HCT116 (cell line): Measurements from ENCODE around the gene PSRC1. TPM values are rescaled to one million over a fixed set of nuclear protein-coding genes. Genes with fewer than 3 reads are reported as not detected.
A peak's percentile ranks its signal among the peaks of the same experiment; 100 is the strongest.

ENCODE experiments used
- ATAC-seq: fragments of 200-7000 bp; cut with Tn5 transposase; 2 replicates; pipeline ENCODE4 v1.9.1; 2020; ENCODE audit warnings: mild to moderate bottlenecking, moderate library complexity
- BruUV-seq: library from RNA; stranded (reverse); fragments of 400-500 nt; replicated peaks from 2 replicates; lab custom pipeline; 2021; lab: Mats Ljungman, UMichigan
- CTCF ChIA-PET: fragments of 300-600 bp; sonication (Branson Sonifier 250); formaldehyde crosslinking; loops from one replicate; lab custom pipeline; 2021; ENCODE audit warnings: antibody characterized with exemption; lab: Charles Lee
- POLR2A ChIA-PET: fragments of 300-600, 350-600 bp; sonication (Branson Sonifier 250); formaldehyde crosslinking; loops from one replicate; lab custom pipeline; 2021; ENCODE audit warnings: antibody characterized with exemption; lab: Charles Lee
- RAD21 ChIA-PET, 2 experiments: fragments of 300-600 bp; sonication (Branson Sonifier 250); formaldehyde crosslinking; loops; one replicate each; lab custom pipeline; 2023; ENCODE audit warnings: low total read pairs in 2 of 2; ENCODE audit not compliant: uncharacterized antibody in 2 of 2, unreplicated experiment in 2 of 2, low non-redundant PET in 1 of 2; lab: Charles Lee
- DNase-seq: peaks from one replicate; pipeline ENCODE4 v3.0.0-alpha.2; 2010; ENCODE audit warnings: low read depth, low spot score
- H2AFZ ChIP-seq: fragments of 200-600 bp; shearing (Covaris generic), sonication (generic); 2 replicates; pipeline ENCODE4 v1.6.1; 2017; ENCODE audit warnings: low read depth, mixed run types, mixed read lengths, antibody characterized with exemption, low read length; ENCODE audit not compliant: poor library complexity, severe bottlenecking
- H3K27ac ChIP-seq: 2 replicates; pipeline ENCODE4 v1.5.1; 2012; ENCODE audit warnings: low read depth, low read length
- H3K27me3 ChIP-seq: fragments of 200-600 bp; sonication (generic); 2 replicates; pipeline ENCODE4 v1.6.1; 2016; ENCODE audit warnings: mixed run types, low read length, mixed read lengths; ENCODE audit not compliant: insufficient read depth
- H3K36me3 ChIP-seq, 2 experiments: fragments of 200-500 bp in 1 of 2; fragments of 200-600 bp in 1 of 2; sonication (Bioruptor generic) in 1 of 2; sonication (generic) in 1 of 2; 2 replicates each; pipeline versions ENCODE4 v1.5.1 to v1.6.1; 2014 to 2016; ENCODE audit warnings: low read length in 2 of 2, inconsistent platforms in 1 of 2, mixed read lengths in 1 of 2, mixed run types in 1 of 2; ENCODE audit not compliant: insufficient read depth in 2 of 2, control insufficient read depth in 1 of 2
- H3K4me1 ChIP-seq, 2 experiments: fragments of 200-600 bp in 1 of 2; sonication (generic) in 1 of 2; 2 replicates each; pipeline versions ENCODE4 v1.5.1 to v1.6.1; 2012 to 2017; ENCODE audit warnings: low read length in 2 of 2, inconsistent platforms in 1 of 2, mild to moderate bottlenecking in 1 of 2, mixed read lengths in 1 of 2, mixed run types in 1 of 2, moderate library complexity in 1 of 2; ENCODE audit not compliant: insufficient read depth in 2 of 2, control insufficient read depth in 1 of 2
- H3K4me2 ChIP-seq: fragments of 200-600 bp; sonication (generic); 2 replicates; pipeline ENCODE4 v1.6.1; 2017; ENCODE audit warnings: mixed run types, low read length, mixed read lengths
- H3K4me3 ChIP-seq, 2 experiments: fragments of 200-600 bp in 1 of 2; sonication (generic) in 1 of 2; replicated peaks in 1 of 2; 2 replicates each; pipeline ENCODE4 v1.5.1; 2011 to 2016; ENCODE audit warnings: low read length in 2 of 2, control low read depth in 1 of 2, low read depth in 1 of 2, mild to moderate bottlenecking in 1 of 2, mixed read lengths in 1 of 2, mixed run types in 1 of 2
- H3K79me2 ChIP-seq: fragments of 200-600 bp; sonication (generic); 2 replicates; pipeline ENCODE4 v1.6.1; 2017; ENCODE audit warnings: mild to moderate bottlenecking, mixed run types, low read length, moderate library complexity, mixed read lengths; ENCODE audit not compliant: insufficient read depth
- H3K9ac ChIP-seq: fragments of 200-600 bp; sonication (generic); 2 replicates; pipeline ENCODE4 v1.6.1; 2016; ENCODE audit warnings: low read length, mixed read lengths
- H3K9me2 ChIP-seq: fragments of 200-600 bp; sonication (generic), shearing (Covaris generic); 2 replicates; pipeline ENCODE4 v1.6.1; 2017; ENCODE audit warnings: mixed run types, mild to moderate bottlenecking, moderate library complexity; ENCODE audit not compliant: insufficient read depth
- H3K9me3 ChIP-seq, 2 experiments: fragments of 200-500 bp in 1 of 2; fragments of 200-600 bp in 1 of 2; sonication (Bioruptor generic) in 1 of 2; sonication (generic) in 1 of 2; 2 replicates each; pipeline ENCODE4 v1.6.1; 2014 to 2017; ENCODE audit warnings: low read length in 2 of 2, mixed read lengths in 2 of 2, inconsistent platforms in 1 of 2, low read depth in 1 of 2, mild to moderate bottlenecking in 1 of 2, mixed run types in 1 of 2, moderate library complexity in 1 of 2; ENCODE audit not compliant: control insufficient read depth in 1 of 2, insufficient read depth in 1 of 2
- H4K20me1 ChIP-seq: fragments of 200-600 bp; sonication (generic), shearing (Covaris generic); 2 replicates; pipeline ENCODE4 v1.6.1; 2017; ENCODE audit warnings: mixed run types, mild to moderate bottlenecking, moderate library complexity; ENCODE audit not compliant: insufficient read depth
- ATF3 ChIP-seq: IDR thresholded peaks from 2 replicates; pipeline ENCODE4 v1.6.1; 2012
- CBX3 ChIP-seq: IDR thresholded peaks from 2 replicates; pipeline ENCODE4 v1.6.1; 2012; ENCODE audit warnings: low read depth
- EGR1 ChIP-seq: IDR thresholded peaks from 2 replicates; pipeline ENCODE4 v1.6.1; 2012; ENCODE audit warnings: low read depth
- ELF1 ChIP-seq: IDR thresholded peaks from 2 replicates; pipeline ENCODE4 v1.6.1; 2012; ENCODE audit warnings: low read depth, borderline replicate concordance
- EZH2 ChIP-seq: fragments of 200-600 bp; sonication (generic); IDR thresholded peaks from 2 replicates; pipeline ENCODE4 v1.6.1; 2017; ENCODE audit warnings: antibody characterized with exemption, mixed run types
- EZH2phosphoT487 ChIP-seq: fragments of 200-600 bp; IDR thresholded peaks from 2 replicates; pipeline ENCODE4 v1.6.1; 2018; ENCODE audit warnings: antibody characterized with exemption, borderline replicate concordance
- FOSL1 ChIP-seq: IDR thresholded peaks from 2 replicates; pipeline ENCODE4 v1.6.1; 2012; ENCODE audit warnings: low read depth
- JUND ChIP-seq: IDR thresholded peaks from 2 replicates; pipeline ENCODE4 v1.6.1; 2012
- POLR2A ChIP-seq: IDR thresholded peaks from 2 replicates; pipeline ENCODE4 v1.7.0; 2011; ENCODE audit warnings: borderline replicate concordance; ENCODE audit not compliant: insufficient read depth, insufficient read length; ENCODE audit errors: extremely low read depth
- POLR2AphosphoS5 ChIP-seq: IDR thresholded peaks from 2 replicates; pipeline ENCODE4 v1.6.1; 2011; ENCODE audit warnings: mild to moderate bottlenecking, low read depth, low read length, moderate library complexity
- SP1 ChIP-seq: IDR thresholded peaks from 2 replicates; pipeline ENCODE4 v1.6.1; 2012; ENCODE audit warnings: low read depth
- TCF7L2 ChIP-seq: IDR thresholded peaks from 2 replicates; pipeline ENCODE4 v1.7.0; 2011; ENCODE audit warnings: borderline replicate concordance, inconsistent platforms; ENCODE audit not compliant: insufficient read depth, insufficient read length; ENCODE audit errors: extremely low read depth
- YY1 ChIP-seq: IDR thresholded peaks from 2 replicates; pipeline ENCODE4 v1.6.1; 2011; ENCODE audit warnings: low read length, low read depth, moderate library complexity, mild to moderate bottlenecking; ENCODE audit not compliant: insufficient replicate concordance; ENCODE audit errors: extremely low read depth
- ZFX ChIP-seq: fragments of 450-650 bp; IDR thresholded peaks from 2 replicates; pipeline ENCODE4 v1.6.1; 2017
- intact Hi-C: fragments of 100-400 bp; cut with micrococcal nuclease; formaldehyde crosslinking; loops from 2 replicates; pipeline ENCODE4 v1.10.0; 2022
- total RNA-seq: library from RNA; stranded (reverse); gene quantifications from one replicate; pipeline ENCODE4 v1.2.1, GENCODE V29; 2021; ENCODE audit not compliant: unreplicated experiment
- TF ChIP-seq, protein P1 (sequence below), 3 experiments: fragments of 200-600 bp in 1 of 3; sonication (generic) in 1 of 3; IDR thresholded peaks in 2 of 3; conservative IDR thresholded peaks in 1 of 3; 2 replicates each; pipeline ENCODE4 v1.5.1; 2012 to 2017; ENCODE audit warnings: low read depth in 2 of 3, low read length in 2 of 3, antibody characterized with exemption in 1 of 3, borderline replicate concordance in 1 of 3, control low read depth in 1 of 3, mild to moderate bottlenecking in 1 of 3, mixed read lengths in 1 of 3, mixed run types in 1 of 3, moderate library complexity in 1 of 3; ENCODE audit not compliant: insufficient read depth in 1 of 3
- TF ChIP-seq, protein P2 (sequence below): IDR thresholded peaks from 2 replicates; pipeline ENCODE4 v1.6.1; 2012; ENCODE audit warnings: low read depth

Gene PSRC1
- total RNA-seq, 1 experiment from 2014 or later: 44.8 TPM

DNA sequence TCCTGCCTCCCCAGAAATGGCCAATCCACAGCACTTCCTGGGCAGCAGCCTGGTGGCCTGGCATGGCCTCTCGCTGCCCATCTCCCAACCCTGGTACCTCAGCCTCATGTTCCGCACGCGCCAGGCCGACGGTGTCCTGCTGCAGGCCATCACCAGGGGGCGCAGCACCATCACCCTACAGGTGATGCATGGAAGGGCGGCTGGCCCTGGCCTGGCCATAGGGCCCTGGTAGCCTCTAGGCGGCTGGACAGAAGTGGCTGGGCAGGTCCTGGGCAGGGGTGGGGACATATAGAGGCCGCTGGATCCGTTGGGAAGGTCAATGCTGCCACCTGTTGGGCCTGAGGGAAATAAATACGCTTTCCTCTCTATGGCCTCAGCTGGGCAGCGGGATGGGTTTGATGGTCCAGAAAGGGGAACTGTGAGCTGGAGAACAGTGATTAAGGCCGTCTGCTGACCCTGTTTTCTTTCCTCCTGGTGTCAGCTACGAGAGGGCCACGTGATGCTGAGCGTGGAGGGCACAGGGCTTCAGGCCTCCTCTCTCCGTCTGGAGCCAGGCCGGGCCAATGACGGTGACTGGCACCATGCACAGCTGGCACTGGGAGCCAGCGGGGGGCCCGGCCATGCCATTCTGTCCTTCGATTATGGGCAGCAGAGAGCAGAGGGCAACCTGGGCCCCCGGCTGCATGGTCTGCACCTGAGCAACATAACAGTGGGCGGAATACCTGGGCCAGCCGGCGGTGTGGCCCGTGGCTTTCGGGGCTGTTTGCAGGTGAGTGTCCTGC lies 19.2 kb downstream of the PSRC1 start (continued):
- TF ChIP-seq EZH2: no peak
- TF ChIP-seq ELF1: no peak
- TF ChIP-seq JUND: no peak
- no peak for TF ChIP-seq FOSL1
- TF ChIP-seq EZH2phosphoT487: no peak
- TF ChIP-seq, all 23 proteins: peak for 7

- peak overlapping the region; percentile 2; the same call in 1 of the 2 replicates for H3K27ac ChIP-seq
- TF ChIP-seq SP1: no peak
- TF ChIP-seq ATF3: no peak
- TF ChIP-seq TCF7L2: no peak
- no peak for TF ChIP-seq POLR2AphosphoS5
- TF ChIP-seq, protein P1, sequence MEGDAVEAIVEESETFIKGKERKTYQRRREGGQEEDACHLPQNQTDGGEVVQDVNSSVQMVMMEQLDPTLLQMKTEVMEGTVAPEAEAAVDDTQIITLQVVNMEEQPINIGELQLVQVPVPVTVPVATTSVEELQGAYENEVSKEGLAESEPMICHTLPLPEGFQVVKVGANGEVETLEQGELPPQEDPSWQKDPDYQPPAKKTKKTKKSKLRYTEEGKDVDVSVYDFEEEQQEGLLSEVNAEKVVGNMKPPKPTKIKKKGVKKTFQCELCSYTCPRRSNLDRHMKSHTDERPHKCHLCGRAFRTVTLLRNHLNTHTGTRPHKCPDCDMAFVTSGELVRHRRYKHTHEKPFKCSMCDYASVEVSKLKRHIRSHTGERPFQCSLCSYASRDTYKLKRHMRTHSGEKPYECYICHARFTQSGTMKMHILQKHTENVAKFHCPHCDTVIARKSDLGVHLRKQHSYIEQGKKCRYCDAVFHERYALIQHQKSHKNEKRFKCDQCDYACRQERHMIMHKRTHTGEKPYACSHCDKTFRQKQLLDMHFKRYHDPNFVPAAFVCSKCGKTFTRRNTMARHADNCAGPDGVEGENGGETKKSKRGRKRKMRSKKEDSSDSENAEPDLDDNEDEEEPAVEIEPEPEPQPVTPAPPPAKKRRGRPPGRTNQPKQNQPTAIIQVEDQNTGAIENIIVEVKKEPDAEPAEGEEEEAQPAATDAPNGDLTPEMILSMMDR (IDR thresholded peaks at IDR 0.05 in 2 of 3, conservative IDR thresholded peaks at IDR 0.05 in 1 of 3; ENCODE audit: borderline replicate concordance in 1 of 3, insufficient read depth in 1 of 3, low read depth in 2 of 3, low read length in 2 of 3): no peak
- no peak for TF ChIP-seq ZFX
- TF ChIP-seq EZH2phosphoT487: no peak
- TF ChIP-seq CBX3: no peak
- TF ChIP-seq, protein P2, sequence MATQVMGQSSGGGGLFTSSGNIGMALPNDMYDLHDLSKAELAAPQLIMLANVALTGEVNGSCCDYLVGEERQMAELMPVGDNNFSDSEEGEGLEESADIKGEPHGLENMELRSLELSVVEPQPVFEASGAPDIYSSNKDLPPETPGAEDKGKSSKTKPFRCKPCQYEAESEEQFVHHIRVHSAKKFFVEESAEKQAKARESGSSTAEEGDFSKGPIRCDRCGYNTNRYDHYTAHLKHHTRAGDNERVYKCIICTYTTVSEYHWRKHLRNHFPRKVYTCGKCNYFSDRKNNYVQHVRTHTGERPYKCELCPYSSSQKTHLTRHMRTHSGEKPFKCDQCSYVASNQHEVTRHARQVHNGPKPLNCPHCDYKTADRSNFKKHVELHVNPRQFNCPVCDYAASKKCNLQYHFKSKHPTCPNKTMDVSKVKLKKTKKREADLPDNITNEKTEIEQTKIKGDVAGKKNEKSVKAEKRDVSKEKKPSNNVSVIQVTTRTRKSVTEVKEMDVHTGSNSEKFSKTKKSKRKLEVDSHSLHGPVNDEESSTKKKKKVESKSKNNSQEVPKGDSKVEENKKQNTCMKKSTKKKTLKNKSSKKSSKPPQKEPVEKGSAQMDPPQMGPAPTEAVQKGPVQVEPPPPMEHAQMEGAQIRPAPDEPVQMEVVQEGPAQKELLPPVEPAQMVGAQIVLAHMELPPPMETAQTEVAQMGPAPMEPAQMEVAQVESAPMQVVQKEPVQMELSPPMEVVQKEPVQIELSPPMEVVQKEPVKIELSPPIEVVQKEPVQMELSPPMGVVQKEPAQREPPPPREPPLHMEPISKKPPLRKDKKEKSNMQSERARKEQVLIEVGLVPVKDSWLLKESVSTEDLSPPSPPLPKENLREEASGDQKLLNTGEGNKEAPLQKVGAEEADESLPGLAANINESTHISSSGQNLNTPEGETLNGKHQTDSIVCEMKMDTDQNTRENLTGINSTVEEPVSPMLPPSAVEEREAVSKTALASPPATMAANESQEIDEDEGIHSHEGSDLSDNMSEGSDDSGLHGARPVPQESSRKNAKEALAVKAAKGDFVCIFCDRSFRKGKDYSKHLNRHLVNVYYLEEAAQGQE: no peak
- TF ChIP-seq ELF1: no peak
- TF ChIP-seq POLR2A: no peak
- TF ChIP-seq EGR1: no peak
- no peak for TF ChIP-seq YY1
- peaks cover 0 to 4% of the 10 kb centered on the region in 2 experiments; a peak in 1 of 4 replicates for H3K36me3 ChIP-seq
These were observed 19.7 kb downstream of the PSRC1 start for GRCh38 chr1:109263234-109263596.

More at GRCh38 chr1:109263234-109263596, 19.7 kb downstream of the PSRC1 start:
- Histone ChIP-seq H2AFZ (no peak overlapping the region), H3K9me2 (no peaks in the 10 kb centered on the region), H3K27me3 (no peaks in the 10 kb centered on the region), H4K20me1 (no peaks in the 10 kb centered on the region), H3K9me3 (no peaks in the 10 kb centered on the region), H3K4me2 (no peak overlapping the region), H3K9ac (no peak overlapping the region), H3K4me1 (peaks cover 0 to 9% of the 10 kb centered on the region in 2 experiments; a peak in 2 of 4 replicates), H3K79me2 (no peaks in the 10 kb centered on the region), H3K4me3 (no peak overlapping the region)
- DNase-seq: no peak
- intact Hi-C loops: loop anchor here (2.0 kb wide), 5 partner anchors 62 to 434 kb away; no protein-coding TSS in a partner anchor
- POLR2A ChIA-PET: no interaction called here
- peak; percentile 38 for ATAC-seq
- CTCF ChIA-PET: interaction anchor here (1.0 kb wide), 1 partner anchor 21 kb away, joined by 3 read pairs; no protein-coding TSS in a partner anchor
- RAD21 ChIA-PET: no interaction called here
- BruUV-seq: no TSS peak
